ENCODE measurements around the gene RBL2. TPM values are rescaled to one million over a fixed set of nuclear protein-coding genes. Genes with fewer than 3 reads are reported as not detected.

RBL2 gene
- total and polyA plus RNA-seq, 2 of the 13 experiments (the other 11 are each of a cell fraction or from before 2014, with no cell fraction given) = 41.2 to 60.9 TPM

DNA sequence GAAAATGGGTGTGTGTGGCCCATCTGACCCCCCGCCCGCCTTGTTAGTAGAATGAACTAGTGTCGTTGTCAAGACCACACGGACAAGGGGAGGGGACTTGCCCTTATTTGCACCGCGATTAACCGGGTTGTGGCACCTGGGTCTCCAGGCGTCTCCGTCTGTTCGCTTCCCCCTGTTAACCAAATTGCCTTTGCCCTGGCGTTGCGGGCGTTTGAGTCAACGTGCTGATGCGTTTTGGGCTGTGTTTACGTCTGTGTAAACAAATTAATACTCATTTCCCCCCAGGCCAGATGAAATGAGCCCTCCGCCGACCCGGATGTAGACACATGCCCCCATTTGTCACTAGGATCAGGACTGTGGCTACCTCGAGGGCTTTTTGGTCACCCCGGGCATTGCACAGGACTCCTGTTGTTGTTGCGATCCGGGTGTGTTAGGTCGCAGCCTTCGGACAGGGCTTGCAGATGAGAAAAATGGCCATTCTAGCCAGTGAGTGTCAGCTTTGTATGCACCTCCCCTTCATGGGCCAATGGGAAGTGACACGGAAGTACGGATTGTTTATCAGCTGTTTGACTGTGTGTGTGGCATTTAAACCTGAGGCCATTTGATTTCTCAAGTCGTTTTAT lies 906 bp downstream of the RBL2 start (continued):
- TF ChIP-seq, protein P1, sequence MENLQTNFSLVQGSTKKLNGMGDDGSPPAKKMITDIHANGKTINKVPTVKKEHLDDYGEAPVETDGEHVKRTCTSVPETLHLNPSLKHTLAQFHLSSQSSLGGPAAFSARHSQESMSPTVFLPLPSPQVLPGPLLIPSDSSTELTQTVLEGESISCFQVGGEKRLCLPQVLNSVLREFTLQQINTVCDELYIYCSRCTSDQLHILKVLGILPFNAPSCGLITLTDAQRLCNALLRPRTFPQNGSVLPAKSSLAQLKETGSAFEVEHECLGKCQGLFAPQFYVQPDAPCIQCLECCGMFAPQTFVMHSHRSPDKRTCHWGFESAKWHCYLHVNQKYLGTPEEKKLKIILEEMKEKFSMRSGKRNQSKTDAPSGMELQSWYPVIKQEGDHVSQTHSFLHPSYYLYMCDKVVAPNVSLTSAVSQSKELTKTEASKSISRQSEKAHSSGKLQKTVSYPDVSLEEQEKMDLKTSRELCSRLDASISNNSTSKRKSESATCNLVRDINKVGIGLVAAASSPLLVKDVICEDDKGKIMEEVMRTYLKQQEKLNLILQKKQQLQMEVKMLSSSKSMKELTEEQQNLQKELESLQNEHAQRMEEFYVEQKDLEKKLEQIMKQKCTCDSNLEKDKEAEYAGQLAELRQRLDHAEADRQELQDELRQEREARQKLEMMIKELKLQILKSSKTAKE (CRISPR knock-in tag; IDR thresholded peaks at IDR 0.05; ENCODE audit: borderline replicate concordance) = no peak; the same call in 1 of the 2 replicates
- TF ChIP-seq CEBPG (CRISPR knock-in tag; IDR thresholded peaks at IDR 0.05) (no peak), ZNF790 (CRISPR knock-in tag; IDR thresholded peaks at IDR 0.05; ENCODE audit: borderline replicate concordance) (0 out of 2 replicates have a peak, but pooled peaks have one; percentile 6), ZNF570 (CRISPR knock-in tag; IDR thresholded peaks at IDR 0.05; ENCODE audit: borderline replicate concordance) (no peak), ZNF468 (CRISPR knock-in tag; IDR thresholded peaks at IDR 0.05) (peak; percentile 11; the same call in 1 of the 2 replicates), ZFAT (CRISPR knock-in tag; conservative IDR thresholded peaks at IDR 0.05) (no peak), ASH2L (IDR thresholded peaks at IDR 0.05; ENCODE audit: insufficient read length, low read depth, low read length) (peak; percentile 69), ZNF33B (CRISPR knock-in tag; IDR thresholded peaks at IDR 0.05) (no peak), SP5 (CRISPR knock-in tag; IDR thresholded peaks at IDR 0.05; ENCODE audit: borderline replicate concordance, low read depth) (no peak), ELF3 (CRISPR knock-in tag; IDR thresholded peaks at IDR 0.05) (peak; percentile 89), ELF4 (CRISPR knock-in tag; IDR thresholded peaks at IDR 0.05; ENCODE audit: borderline replicate concordance) (peak; percentile 52; the same call in 1 of the 2 replicates), ZNF205 (CRISPR knock-in tag; IDR thresholded peaks at IDR 0.05) (no peak), IKZF4 (CRISPR knock-in tag; IDR thresholded peaks at IDR 0.05; ENCODE audit: borderline replicate concordance, low read depth, not compliant biosample characterization) (no peak), KLF6 (CRISPR knock-in tag; IDR thresholded peaks at IDR 0.05) (no peak), STAT5B (CRISPR knock-in tag; IDR thresholded peaks at IDR 0.05) (no peak), ZBTB1 (CRISPR knock-in tag; IDR thresholded peaks at IDR 0.05; ENCODE audit: borderline replicate concordance) (no peak), ZNF431 (CRISPR knock-in tag; IDR thresholded peaks at IDR 0.05; ENCODE audit: borderline replicate concordance, low read depth) (no peak)
- TF ChIP-seq, protein P2, sequence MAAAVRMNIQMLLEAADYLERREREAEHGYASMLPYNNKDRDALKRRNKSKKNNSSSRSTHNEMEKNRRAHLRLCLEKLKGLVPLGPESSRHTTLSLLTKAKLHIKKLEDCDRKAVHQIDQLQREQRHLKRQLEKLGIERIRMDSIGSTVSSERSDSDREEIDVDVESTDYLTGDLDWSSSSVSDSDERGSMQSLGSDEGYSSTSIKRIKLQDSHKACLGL (CRISPR knock-in tag; IDR thresholded peaks at IDR 0.05) = no peak
- TF ChIP-seq, protein P3, sequence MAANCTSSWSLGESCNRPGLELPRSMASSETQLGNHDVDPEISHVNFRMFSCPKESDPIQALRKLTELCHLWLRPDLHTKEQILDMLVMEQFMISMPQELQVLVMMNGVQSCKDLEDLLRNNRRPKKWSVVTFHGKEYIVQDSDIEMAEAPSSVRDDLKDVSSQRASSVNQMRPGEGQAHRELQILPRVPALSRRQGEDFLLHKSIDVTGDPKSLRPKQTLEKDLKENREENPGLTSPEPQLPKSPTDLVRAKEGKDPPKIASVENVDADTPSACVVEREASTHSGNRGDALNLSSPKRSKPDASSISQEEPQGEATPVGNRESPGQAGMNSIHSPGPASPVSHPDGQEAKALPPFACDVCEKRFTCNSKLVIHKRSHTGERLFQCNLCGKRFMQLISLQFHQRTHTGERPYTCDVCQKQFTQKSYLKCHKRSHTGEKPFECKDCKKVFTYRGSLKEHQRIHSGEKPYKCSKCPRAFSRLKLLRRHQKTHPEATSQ (CRISPR knock-in tag; IDR thresholded peaks at IDR 0.05; ENCODE audit: borderline replicate concordance) = no peak
- TF ChIP-seq, protein P4, sequence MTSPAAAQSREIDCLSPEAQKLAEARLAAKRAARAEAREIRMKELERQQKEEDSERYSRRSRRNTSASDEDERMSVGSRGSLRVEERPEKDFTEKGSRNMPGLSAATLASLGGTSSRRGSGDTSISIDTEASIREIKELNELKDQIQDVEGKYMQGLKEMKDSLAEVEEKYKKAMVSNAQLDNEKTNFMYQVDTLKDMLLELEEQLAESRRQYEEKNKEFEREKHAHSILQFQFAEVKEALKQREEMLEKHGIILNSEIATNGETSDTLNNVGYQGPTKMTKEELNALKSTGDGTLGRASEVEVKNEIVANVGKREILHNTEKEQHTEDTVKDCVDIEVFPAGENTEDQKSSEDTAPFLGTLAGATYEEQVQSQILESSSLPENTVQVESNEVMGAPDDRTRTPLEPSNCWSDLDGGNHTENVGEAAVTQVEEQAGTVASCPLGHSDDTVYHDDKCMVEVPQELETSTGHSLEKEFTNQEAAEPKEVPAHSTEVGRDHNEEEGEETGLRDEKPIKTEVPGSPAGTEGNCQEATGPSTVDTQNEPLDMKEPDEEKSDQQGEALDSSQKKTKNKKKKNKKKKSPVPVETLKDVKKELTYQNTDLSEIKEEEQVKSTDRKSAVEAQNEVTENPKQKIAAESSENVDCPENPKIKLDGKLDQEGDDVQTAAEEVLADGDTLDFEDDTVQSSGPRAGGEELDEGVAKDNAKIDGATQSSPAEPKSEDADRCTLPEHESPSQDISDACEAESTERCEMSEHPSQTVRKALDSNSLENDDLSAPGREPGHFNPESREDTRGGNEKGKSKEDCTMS (CRISPR knock-in tag; conservative IDR thresholded peaks at IDR 0.05) = no peak

All from HepG2 (cell line).